Endothelial cell (in vitro differentiated cells): ENCODE measurements around the gene SHROOM2. TPM values are rescaled to one million over a fixed set of nuclear protein-coding genes. Genes with fewer than 3 reads are reported as not detected.

Experiments used
- DNase-seq: peaks from one replicate; pipeline ENCODE4 v3.0.0; 2021; ENCODE audit warnings: low spot score
- H3K27ac Mint-ChIP-seq: one replicate; pipeline ENCODE4 v1.8.0; 2021; ENCODE audit warnings: mixed read lengths, inconsistent platforms; ENCODE audit not compliant: unreplicated experiment
- H3K27me3 Mint-ChIP-seq: one replicate; pipeline ENCODE4 v1.8.0; 2021; ENCODE audit warnings: mild to moderate bottlenecking, moderate library complexity, mixed read lengths, inconsistent platforms; ENCODE audit not compliant: unreplicated experiment
- H3K36me3 Mint-ChIP-seq: one replicate; pipeline ENCODE4 v1.8.0; 2021; ENCODE audit warnings: mild to moderate bottlenecking, low read depth, mixed read lengths, inconsistent platforms; ENCODE audit not compliant: unreplicated experiment
- H3K4me1 Mint-ChIP-seq: one replicate; pipeline ENCODE4 v1.8.0; 2021; ENCODE audit warnings: mild to moderate bottlenecking, mixed read lengths, inconsistent platforms; ENCODE audit not compliant: unreplicated experiment
- H3K4me3 Mint-ChIP-seq: one replicate; pipeline ENCODE4 v1.8.0; 2021; ENCODE audit warnings: mild to moderate bottlenecking, mixed read lengths, inconsistent platforms; ENCODE audit not compliant: unreplicated experiment
- H3K9me3 Mint-ChIP-seq: one replicate; pipeline ENCODE4 v1.8.0; 2021; ENCODE audit warnings: mixed read lengths, inconsistent platforms; ENCODE audit not compliant: unreplicated experiment
- CTCF ChIP-seq: fragments of 200-600 bp; sonication (generic); IDR thresholded peaks from one replicate; pipeline ENCODE4 v1.5.0; 2021; ENCODE audit warnings: antibody characterized with exemption; ENCODE audit not compliant: unreplicated experiment
- total RNA-seq: library from RNA; stranded (reverse); fragmentation: NEBNext Ultra II Directional; extraction: Animal tissue kit (Norgen Biotek cat#: 25700); gene quantifications from one replicate; pipeline ENCODE4 v1.2.1, GENCODE V29; 2021; ENCODE audit not compliant: unreplicated experiment

Gene SHROOM2
- total RNA-seq, 1 donor from 2014 or later = 22.3 TPM

GRCh38 chrX:9847071-9847470 is 60.8 kb downstream of the SHROOM2 start:
- Mint-ChIP-seq H3K4me3 (no peak overlapping the region), H3K36me3 (no peaks in the 10 kb centered on the region), H3K4me1 (peaks cover 31% of the 10 kb centered on the region), H3K9me3 (no peaks in the 10 kb centered on the region), H3K27me3 (no peaks in the 10 kb centered on the region), H3K27ac (no peak overlapping the region)
- DNase-seq = no peak
- no peak for TF ChIP-seq CTCF

GRCh38 chrX:9848718-9849479 is 62.7 kb downstream of the SHROOM2 start:
- TF ChIP-seq CTCF = no peak
- Mint-ChIP-seq H3K27ac (no peak overlapping the region), H3K9me3 (no peaks in the 10 kb centered on the region), H3K4me1 (peaks cover 24% of the 10 kb centered on the region), H3K4me3 (no peak overlapping the region), H3K27me3 (no peaks in the 10 kb centered on the region), H3K36me3 (no peaks in the 10 kb centered on the region)
- DNase-seq = no peak

GRCh38 chrX:9851890-9852289 is 65.7 kb downstream of the SHROOM2 start:
- TF ChIP-seq CTCF = no peak
- no peak overlapping the region for H3K27ac Mint-ChIP-seq
- peaks cover 28% of the 10 kb centered on the region for H3K4me1 Mint-ChIP-seq
- no peaks in the 10 kb centered on the region for H3K9me3 Mint-ChIP-seq
- H3K27me3 Mint-ChIP-seq = no peaks in the 10 kb centered on the region
- DNase-seq = no peak
- H3K36me3 Mint-ChIP-seq = peaks cover under 1% of the 10 kb centered on the region
- no peak overlapping the region for H3K4me3 Mint-ChIP-seq

GRCh38 chrX:9853307-9853706 is 67.1 kb downstream of the SHROOM2 start:
- H3K27ac Mint-ChIP-seq = no peak overlapping the region
- H3K9me3 Mint-ChIP-seq = no peaks in the 10 kb centered on the region
- H3K27me3 Mint-ChIP-seq = no peaks in the 10 kb centered on the region
- H3K36me3 Mint-ChIP-seq = peaks cover 3% of the 10 kb centered on the region
- no peak for TF ChIP-seq CTCF
- H3K4me1 Mint-ChIP-seq = peaks cover 30% of the 10 kb centered on the region
- no peak for DNase-seq
- H3K4me3 Mint-ChIP-seq = no peak overlapping the region

GRCh38 chrX:9855561-9856283 is 69.5 kb downstream of the SHROOM2 start:
- no peak for TF ChIP-seq CTCF
- Mint-ChIP-seq H3K4me1 (peaks cover 32% of the 10 kb centered on the region), H3K27ac (peak overlapping the region; percentile 86), H3K9me3 (no peaks in the 10 kb centered on the region), H3K27me3 (peaks cover 4% of the 10 kb centered on the region), H3K4me3 (no peak overlapping the region), H3K36me3 (peaks cover 3% of the 10 kb centered on the region)
- DNase-seq = no peak
